Mesenchymal stem cell (in vitro differentiated cells and primary cell): ENCODE results near the gene HDLBP.
"Not testable (repeated sequence)": the region's sequence is repeated elsewhere in the genome, so short reads cannot be mapped to it uniquely, and the experiment has no call there.

Experiments used
- DNase-seq: peaks from one replicate; pipeline ENCODE4 v3.0.0-alpha.2; 2013
- H2AFZ ChIP-seq: one replicate; pipeline ENCODE4 v1.6.1; 2013; ENCODE audit warnings: low read depth, mild to moderate bottlenecking, control low read depth, inconsistent platforms, low read length, moderate library complexity
- H2AK5ac ChIP-seq: 2 replicates; pipeline ENCODE4 v1.6.1; 2013; ENCODE audit warnings: low read length, moderate library complexity, mild to moderate bottlenecking, inconsistent platforms; ENCODE audit not compliant: severe bottlenecking
- H2BK120ac ChIP-seq: one replicate; pipeline ENCODE4 v1.6.1; 2013; ENCODE audit warnings: low read depth, mild to moderate bottlenecking, inconsistent platforms, low read length, moderate library complexity
- H2BK12ac ChIP-seq, 2 experiments: one replicate each; pipeline ENCODE4 v1.6.1; 2013; ENCODE audit warnings: inconsistent platforms in 2 of 2, low read length in 2 of 2, mild to moderate bottlenecking in 2 of 2, moderate library complexity in 2 of 2, control low read depth in 1 of 2
- H2BK15ac ChIP-seq: one replicate; pipeline ENCODE4 v1.6.1; 2013; ENCODE audit warnings: mild to moderate bottlenecking, low read depth, inconsistent platforms; ENCODE audit not compliant: poor library complexity, severe bottlenecking
- H2BK5ac ChIP-seq: 2 replicates; pipeline ENCODE4 v1.6.1; 2013; ENCODE audit warnings: low read depth, mild to moderate bottlenecking, low read length, control low read depth, inconsistent platforms; ENCODE audit not compliant: poor library complexity, severe bottlenecking
- H3K14ac ChIP-seq, 2 experiments: one replicate each; pipeline ENCODE4 v1.6.1; 2013; ENCODE audit warnings: inconsistent platforms in 2 of 2, low read length in 2 of 2, control low read depth in 1 of 2, mild to moderate bottlenecking in 1 of 2, moderate library complexity in 1 of 2
- H3K18ac ChIP-seq, 2 experiments: one replicate each; pipeline ENCODE4 v1.6.1; 2013; ENCODE audit warnings: inconsistent platforms in 2 of 2, low read length in 2 of 2, control low read depth in 1 of 2, low read depth in 1 of 2, mild to moderate bottlenecking in 1 of 2
- H3K23ac ChIP-seq, 2 experiments: one replicate each; pipeline ENCODE4 v1.6.1; 2013; ENCODE audit warnings: inconsistent platforms in 2 of 2, low read length in 2 of 2, mild to moderate bottlenecking in 2 of 2, moderate library complexity in 2 of 2, control low read depth in 1 of 2
- H3K27ac ChIP-seq: 2 replicates; pipeline ENCODE4 v1.5.1; 2013; ENCODE audit warnings: mild to moderate bottlenecking, moderate library complexity, low read length, control low read depth, inconsistent platforms; ENCODE audit not compliant: poor library complexity, severe bottlenecking
- H3K27me3 ChIP-seq, 2 experiments: 2 replicates each; pipeline versions ENCODE4 v1.6.1 to v1.7.0; 2013; ENCODE audit warnings: low read length in 2 of 2, mild to moderate bottlenecking in 2 of 2, moderate library complexity in 2 of 2, control low read depth in 1 of 2, inconsistent platforms in 1 of 2; ENCODE audit not compliant: control insufficient read depth in 1 of 2, insufficient read depth in 1 of 2
- H3K36me3 ChIP-seq, 2 experiments: 2 replicates each; pipeline versions ENCODE4 v1.6.1 to v1.7.0; 2013; ENCODE audit warnings: low read length in 2 of 2, control low read depth in 1 of 2, inconsistent platforms in 1 of 2, low read depth in 1 of 2, mild to moderate bottlenecking in 1 of 2; ENCODE audit not compliant: insufficient read depth in 2 of 2, control insufficient read depth in 1 of 2
- H3K4ac ChIP-seq, 2 experiments: one replicate each; pipeline ENCODE4 v1.6.1; 2013; ENCODE audit warnings: inconsistent platforms in 2 of 2, low read length in 2 of 2, mild to moderate bottlenecking in 2 of 2, moderate library complexity in 2 of 2, control low read depth in 1 of 2, low read depth in 1 of 2
- H3K4me1 ChIP-seq: 2 replicates; pipeline ENCODE4 v1.6.1; 2013; ENCODE audit warnings: low read depth, low read length, control low read depth; ENCODE audit not compliant: control insufficient read depth, insufficient read depth
- H3K4me2 ChIP-seq: 2 replicates; pipeline ENCODE4 v1.6.1; 2013; ENCODE audit warnings: low read length, mild to moderate bottlenecking, inconsistent platforms; ENCODE audit not compliant: poor library complexity, severe bottlenecking
- H3K4me3 ChIP-seq, 2 experiments: 2 replicates each; pipeline versions ENCODE4 v1.5.1 to v1.7.0; 2013; ENCODE audit warnings: low read length in 2 of 2, mild to moderate bottlenecking in 2 of 2, control low read depth in 1 of 2, low read depth in 1 of 2; ENCODE audit not compliant: insufficient read depth in 1 of 2
- H3K79me1 ChIP-seq: replicated peaks from 2 replicates; pipeline ENCODE4 v1.6.1; 2013; ENCODE audit warnings: mild to moderate bottlenecking, control low read depth, low read length, inconsistent platforms; ENCODE audit not compliant: poor library complexity, severe bottlenecking
- H3K9ac ChIP-seq: 2 replicates; pipeline ENCODE4 v1.7.0; 2013; ENCODE audit warnings: mild to moderate bottlenecking, low read length, moderate library complexity
- H3K9me3 ChIP-seq: 2 replicates; pipeline ENCODE4 v1.7.0; 2013; ENCODE audit warnings: mild to moderate bottlenecking, low read length; ENCODE audit not compliant: control insufficient read depth
- H4K8ac ChIP-seq: one replicate; pipeline ENCODE4 v1.6.1; 2013; ENCODE audit warnings: inconsistent platforms, mild to moderate bottlenecking, low read length, moderate library complexity
- H4K91ac ChIP-seq: one replicate; pipeline ENCODE4 v1.6.1; 2013; ENCODE audit warnings: mild to moderate bottlenecking, low read length, inconsistent platforms
- WGBS: methylation state at CpG from one replicate; pipeline ENCODE4 v1.1.7; 2013; ENCODE audit warnings: mixed read lengths; 5-methylcytosine and 5-hydroxymethylcytosine counted together

Gene HDLBP

DNA sequence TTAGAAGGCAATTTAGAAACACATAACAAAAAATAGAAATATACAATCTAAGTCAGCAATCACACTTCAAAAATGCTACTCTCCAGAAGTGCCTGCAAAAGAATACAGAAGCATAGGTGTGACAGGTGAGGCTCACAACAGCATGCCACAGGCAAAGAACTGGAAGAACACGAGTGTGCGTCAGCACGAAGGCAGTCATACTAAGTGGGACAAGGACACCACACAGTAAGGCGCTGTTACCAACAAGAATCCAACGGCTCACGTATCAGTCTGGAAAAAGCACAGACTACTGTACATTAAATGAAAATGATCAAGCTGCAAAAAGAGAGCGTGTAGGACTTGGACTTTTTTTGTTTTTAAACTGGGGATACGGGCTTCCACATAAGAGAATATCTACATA lies 18.7 kb downstream of the HDLBP start:
- H3K9me3 ChIP-seq, result no peaks in the 10 kb centered on the region
- no peak overlapping the region for H3K4ac ChIP-seq
- no peak for DNase-seq
- WGBS, result 98% methylated on average over 8 of the region's 8 CpGs
- H2BK120ac ChIP-seq, result no peak overlapping the region
- no peak overlapping the region for H4K91ac ChIP-seq
- no peak overlapping the region for H3K23ac ChIP-seq
- H3K36me3 ChIP-seq, result peaks cover 8 to 13% of the 10 kb centered on the region in 2 experiments
- no peak overlapping the region for H2AFZ ChIP-seq
- H3K27me3 ChIP-seq, result no peaks in the 10 kb centered on the region
- no peak overlapping the region for H3K4me3 ChIP-seq
- no peak overlapping the region for H2BK12ac ChIP-seq
- no peak overlapping the region for H3K4me2 ChIP-seq
- no peak overlapping the region for H3K14ac ChIP-seq
- no peak overlapping the region for H3K9ac ChIP-seq
- H2AK5ac ChIP-seq, result no peak overlapping the region
- H3K18ac ChIP-seq, result no peak overlapping the region
- no peak overlapping the region for H3K27ac ChIP-seq
- no peak overlapping the region for H4K8ac ChIP-seq
- no peak overlapping the region for H2BK5ac ChIP-seq
- no peak overlapping the region for H2BK15ac ChIP-seq
- H3K79me1 ChIP-seq, result peaks cover 5% of the 10 kb centered on the region
- H3K4me1 ChIP-seq, result peaks cover 12% of the 10 kb centered on the region

DNA sequence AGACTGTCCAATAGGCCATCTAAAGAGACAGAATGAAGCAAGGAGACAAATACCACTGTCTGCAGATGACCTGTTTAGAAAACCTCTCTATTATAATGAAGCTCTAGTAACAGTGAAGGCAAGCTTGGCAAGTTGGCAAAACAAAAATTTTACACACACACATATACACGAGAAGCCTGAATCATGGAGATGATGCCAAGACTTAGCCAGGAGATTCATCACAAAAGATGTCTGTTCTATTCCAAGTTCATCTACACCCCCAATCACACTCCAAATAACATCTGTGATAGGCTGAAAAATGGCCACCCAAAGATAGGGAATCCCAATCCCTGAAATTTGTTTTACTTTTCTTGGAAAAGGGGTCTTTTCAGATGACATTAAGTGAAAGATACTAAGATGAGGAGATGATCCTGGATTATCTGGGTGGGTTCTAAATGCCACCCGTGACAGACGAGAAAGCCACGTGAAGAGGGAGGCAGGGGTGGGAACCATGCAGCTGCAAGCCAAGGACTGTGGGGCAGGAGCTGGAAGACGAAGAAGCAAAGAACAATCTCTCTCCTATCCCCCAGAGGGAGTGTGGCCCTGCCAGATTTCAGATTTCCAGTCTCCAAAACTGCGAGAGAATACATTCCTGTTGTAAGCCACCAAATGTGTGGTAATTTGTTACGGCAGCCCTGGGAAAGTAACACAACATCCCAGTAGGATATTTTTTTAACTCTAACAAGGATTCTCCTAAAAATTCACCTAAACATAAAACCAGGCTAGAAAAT lies 20.0 kb downstream of the HDLBP start:
- 88% methylated on average over 4 of the region's 7 CpGs for WGBS
- no peak overlapping the region for H3K4ac ChIP-seq

DNA sequence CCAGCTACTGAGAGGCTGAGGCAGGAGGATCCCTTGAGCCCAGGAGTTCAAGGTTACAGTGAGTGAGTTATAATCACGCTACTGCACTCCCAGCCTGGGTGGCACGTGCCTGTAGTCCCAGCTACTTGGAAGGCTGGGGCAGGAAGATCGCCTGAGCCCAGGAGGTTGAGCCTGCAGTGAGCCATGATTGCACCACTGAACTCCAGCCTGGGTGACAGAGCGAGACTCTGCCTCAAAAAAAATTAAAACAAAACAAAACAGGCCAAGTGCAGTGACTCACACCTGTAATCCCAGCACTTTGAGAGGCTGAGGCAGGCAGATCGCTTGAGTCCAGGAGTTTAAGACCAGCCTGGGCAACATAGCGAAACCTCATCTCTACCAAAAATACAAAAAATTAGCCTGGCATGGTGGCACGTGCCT lies 22.1 kb downstream of the HDLBP start:
- not testable (repeated sequence) for H3K18ac ChIP-seq, H2BK15ac ChIP-seq, H3K4me2 ChIP-seq, H2BK5ac ChIP-seq, H3K27me3 ChIP-seq, H3K23ac ChIP-seq, H2AFZ ChIP-seq, H4K91ac ChIP-seq, H3K9ac ChIP-seq, H2BK12ac ChIP-seq, H3K4ac ChIP-seq, H3K9me3 ChIP-seq, H3K14ac ChIP-seq, H2AK5ac ChIP-seq, H3K4me3 ChIP-seq, H2BK120ac ChIP-seq, H3K27ac ChIP-seq, H4K8ac ChIP-seq
- peak; percentile 55 for DNase-seq
- Histone ChIP-seq H3K4me1 (peaks cover 11% of the 10 kb centered on the region), H3K79me1 (peaks cover 11% of the 10 kb centered on the region), H3K36me3 (peaks cover 8 to 20% of the 10 kb centered on the region in 2 experiments)
- WGBS, result 86% methylated on average over 7 of the region's 7 CpGs

More for the DNA sequence above, 20.0 kb downstream of the HDLBP start:
- H2BK15ac ChIP-seq, result no peak overlapping the region
- H3K4me2 ChIP-seq, result no peak overlapping the region
- H3K18ac ChIP-seq, result no peak overlapping the region
- peaks cover 7% of the 10 kb centered on the region for H3K79me1 ChIP-seq
- H3K23ac ChIP-seq, result no peak overlapping the region
- H3K4me1 ChIP-seq, result peaks cover 10% of the 10 kb centered on the region
- no peak overlapping the region for H3K4me3 ChIP-seq
- no peaks in the 10 kb centered on the region for H3K27me3 ChIP-seq
- H2BK12ac ChIP-seq, result no peak overlapping the region
- no peak for DNase-seq
- no peaks in the 10 kb centered on the region for H3K9me3 ChIP-seq
- H4K8ac ChIP-seq, result no peak overlapping the region
- H4K91ac ChIP-seq, result no peak overlapping the region
- H2BK120ac ChIP-seq, result no peak overlapping the region
- H2AK5ac ChIP-seq, result no peak overlapping the region
- H3K9ac ChIP-seq, result peak overlapping the region; percentile 14
- no peak overlapping the region for H3K27ac ChIP-seq
- H2AFZ ChIP-seq, result no peak overlapping the region
- no peak overlapping the region for H3K14ac ChIP-seq
- H3K36me3 ChIP-seq, result peaks cover 8 to 13% of the 10 kb centered on the region in 2 experiments
- H2BK5ac ChIP-seq, result no peak overlapping the region

DNA sequence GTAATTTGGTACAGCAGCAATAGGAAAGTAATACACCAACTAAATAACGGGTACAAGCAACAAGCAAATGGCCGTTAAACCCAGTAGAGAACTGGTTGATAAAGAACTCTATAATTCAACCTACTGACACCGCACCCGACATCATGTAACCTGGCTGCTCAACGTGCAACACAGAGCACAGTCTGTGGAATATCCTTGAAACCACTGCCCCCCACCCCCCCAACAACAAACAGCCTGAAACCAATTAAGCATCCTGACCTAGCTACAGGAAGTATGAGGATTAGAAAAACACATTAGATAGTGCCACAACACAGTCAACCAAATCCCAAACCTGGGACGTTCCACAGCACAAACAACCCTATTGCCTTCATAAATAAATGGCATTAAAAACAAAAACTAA lies 23.5 kb downstream of the HDLBP start:
- H3K18ac ChIP-seq, result no peak overlapping the region
- DNase-seq, result no peak
- H3K23ac ChIP-seq, result no peak overlapping the region
- H3K27me3 ChIP-seq, result no peaks in the 10 kb centered on the region
- H3K27ac ChIP-seq, result no peak overlapping the region
- H4K91ac ChIP-seq, result peak overlapping the region; percentile 48
- H3K4me1 ChIP-seq, result peaks cover 11% of the 10 kb centered on the region
- WGBS, result 94% methylated on average over 6 of the region's 6 CpGs
- H2AFZ ChIP-seq, result no peak overlapping the region
- no peak overlapping the region for H3K4ac ChIP-seq
- no peak overlapping the region for H2BK12ac ChIP-seq
- H2BK120ac ChIP-seq, result no peak overlapping the region
- H3K4me3 ChIP-seq, result no peak overlapping the region
- H2BK15ac ChIP-seq, result no peak overlapping the region
- H3K9me3 ChIP-seq, result no peaks in the 10 kb centered on the region
- H4K8ac ChIP-seq, result no peak overlapping the region
- H2AK5ac ChIP-seq, result no peak overlapping the region
- H3K9ac ChIP-seq, result no peak overlapping the region
- no peak overlapping the region for H3K4me2 ChIP-seq
- no peak overlapping the region for H3K14ac ChIP-seq
- H2BK5ac ChIP-seq, result no peak overlapping the region
- peaks cover 6 to 19% of the 10 kb centered on the region in 2 experiments for H3K36me3 ChIP-seq
- peaks cover 11% of the 10 kb centered on the region for H3K79me1 ChIP-seq
